Testis (tissue), 3 donors: ENCODE data around the gene TEAD1. TPM values are rescaled to one million over a fixed set of nuclear protein-coding genes. Genes with fewer than 3 reads are reported as not detected.
"Not testable (repeated sequence)": the region's sequence is repeated elsewhere in the genome, so short reads cannot be mapped to it uniquely, and the experiment has no call there.

ENCODE experiments used
- DNase-seq: peaks from one replicate; pipeline ENCODE4 v3.0.0-alpha.2; 2019
- H3K27ac ChIP-seq, 2 donors: fragments of 200-600 bp; sonication (generic); one replicate each; pipeline ENCODE4 v1.5.1; 2019
- H3K27me3 ChIP-seq: fragments of 200-600 bp; sonication (generic); one replicate; pipeline ENCODE4 v1.5.1; 2019
- H3K36me3 ChIP-seq: fragments of 200-600 bp; sonication (generic); one replicate; pipeline ENCODE4 v1.5.1; 2017; ENCODE audit warnings: low read depth; ENCODE audit errors: missing control alignments
- H3K4me1 ChIP-seq: fragments of 200-600 bp; sonication (generic); one replicate; pipeline ENCODE4 v1.5.1; 2019
- H3K4me3 ChIP-seq, 2 donors: fragments of 200-600 bp; sonication (generic); one replicate each; pipeline ENCODE4 v1.5.1; 2017 to 2019
- H3K9me3 ChIP-seq: fragments of 200-600 bp; sonication (generic); one replicate; pipeline ENCODE4 v1.5.1; 2017
- CTCF ChIP-seq, 3 experiments: fragments of 450-650 bp in 2 of 3; fragments of 200-600 bp in 1 of 3; sonication (generic) in 1 of 3; IDR thresholded peaks; one replicate each; pipeline ENCODE4 v1.5.1; 2016 to 2019; ENCODE audit warnings: antibody characterized with exemption in 3 of 3, mild to moderate bottlenecking in 2 of 3, moderate library complexity in 1 of 3
- POLR2A ChIP-seq: fragments of 450-650 bp; IDR thresholded peaks from one replicate; pipeline ENCODE4 v1.6.1; 2017; ENCODE audit warnings: antibody characterized with exemption, mild to moderate bottlenecking, moderate library complexity
- WGBS, 2 donors: methylation state at CpG; one replicate each; pipeline ENCODE4 v1.1.5; 2018; 5-methylcytosine and 5-hydroxymethylcytosine counted together
- intact Hi-C: fragments of 100-400 bp; cut with DNase I; formaldehyde crosslinking; loops from one replicate; pipeline ENCODE4 v1.15.1; 2023; ENCODE audit warnings: low total_unique reads
- polyA plus RNA-seq: library from polyadenylated mRNA; stranded (reverse); fragments of 350-450 nt; fragmentation: Illumina TruSeq; extraction: RNeasy Lipid Tissue Mini Kit (QIAGEN cat#74804); gene quantifications from one replicate; pipeline ENCODE4 v1.2.3, GENCODE V29; 2014; ENCODE audit warnings: low read depth, low replicate concordance; ENCODE audit not compliant: insufficient read depth
- total RNA-seq, 2 donors: library from RNA; depleted of rRNA; stranded (reverse); fragments of >200 nt; gene quantifications; one replicate each; pipeline ENCODE4 v1.2.3, GENCODE V29; 2016

The TEAD1 gene
- total and polyA plus RNA-seq, 3 donors from 2014 or later, result 24.6 to 78.1 (median 63.5) TPM

DNA sequence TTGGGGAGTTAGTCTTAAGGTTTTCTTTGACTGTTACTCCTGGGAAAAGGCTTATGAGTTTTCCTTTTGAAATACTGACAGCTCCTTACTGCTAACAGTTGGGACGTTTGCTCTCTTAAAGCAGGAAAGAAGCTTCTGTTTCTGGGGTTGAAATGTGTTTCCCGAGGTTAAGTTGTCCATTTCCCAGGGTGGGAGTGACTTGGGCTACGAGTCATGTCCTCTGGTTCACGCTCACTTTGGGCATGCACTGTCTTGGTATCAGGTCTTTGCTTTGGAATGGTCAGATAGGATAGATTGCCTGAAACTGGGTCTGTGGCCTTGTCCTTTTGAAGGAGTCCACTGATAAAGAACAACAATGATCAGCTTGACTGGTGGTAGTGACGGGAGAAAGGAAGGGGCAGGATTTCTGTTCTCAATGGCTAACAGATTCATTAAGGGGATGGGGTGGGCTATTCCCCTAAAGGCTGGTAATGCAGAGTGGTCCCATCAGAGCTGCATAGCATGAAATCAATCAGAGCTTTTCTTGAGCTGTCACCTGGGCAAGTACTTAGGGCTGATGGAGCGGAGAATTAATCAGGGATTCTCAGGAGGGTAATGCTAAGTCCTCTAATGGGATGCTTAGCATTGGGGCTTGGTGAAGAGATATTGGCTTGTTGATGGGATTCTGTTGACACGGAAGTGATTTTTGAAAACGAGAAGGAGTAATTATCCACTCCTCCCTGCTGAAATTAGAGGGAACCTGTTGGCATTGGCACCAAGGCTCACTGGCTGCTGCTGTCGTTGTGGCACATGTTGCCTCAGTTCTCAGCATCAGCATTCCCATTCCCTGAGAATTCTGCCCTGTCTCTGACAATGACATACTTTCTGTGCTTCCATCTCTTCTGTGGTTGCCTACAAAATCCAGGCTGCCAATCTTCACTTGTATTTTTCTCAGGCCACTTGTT lies 81.6 kb downstream of the TEAD1 start:
- H3K4me1 ChIP-seq, result no peaks in the 10 kb centered on the region
- 68 to 74% methylated on average over 9 of the region's 9 CpGs for WGBS, 2 donors
- no peak for TF ChIP-seq CTCF (IDR thresholded peaks at IDR 0.05)
- no peaks in the 10 kb centered on the region for H3K9me3 ChIP-seq
- no peak overlapping the region for H3K27ac ChIP-seq
- no peak for DNase-seq
- no peaks in the 10 kb centered on the region for H3K27me3 ChIP-seq
- H3K4me3 ChIP-seq, result no peak overlapping the region
- intact Hi-C loops, result no loop called here
- no peaks in the 10 kb centered on the region for H3K36me3 ChIP-seq

DNA sequence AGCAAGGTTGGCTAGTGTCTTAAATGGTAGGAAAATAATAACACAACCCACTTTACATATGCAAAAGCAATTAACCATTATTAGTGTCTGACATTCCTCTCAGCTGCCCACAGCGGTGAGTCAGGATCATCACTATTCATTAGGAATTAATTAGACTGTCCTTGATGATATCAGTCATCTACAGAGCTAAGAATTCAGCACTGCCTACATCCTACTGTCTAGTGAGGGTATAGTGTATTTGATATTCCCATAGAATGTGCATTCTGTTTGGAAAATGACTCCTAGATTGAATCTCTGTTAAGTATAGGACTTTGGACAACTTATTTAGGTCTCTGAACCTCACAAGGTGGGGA lies 82.2 kb downstream of the TEAD1 start:
- no peaks in the 10 kb centered on the region for H3K4me1 ChIP-seq
- H3K27me3 ChIP-seq, result no peaks in the 10 kb centered on the region
- H3K36me3 ChIP-seq, result no peaks in the 10 kb centered on the region
- H3K4me3 ChIP-seq, result no peak overlapping the region
- 89% methylated on average over 1 of the region's 1 CpG for WGBS, 2 donors
- no peaks in the 10 kb centered on the region for H3K9me3 ChIP-seq
- DNase-seq, result no peak
- TF ChIP-seq CTCF (IDR thresholded peaks at IDR 0.05), result no peak
- TF ChIP-seq POLR2A, result no peak
- intact Hi-C loops, result no loop called here
- H3K27ac ChIP-seq, result no peak overlapping the region

DNA sequence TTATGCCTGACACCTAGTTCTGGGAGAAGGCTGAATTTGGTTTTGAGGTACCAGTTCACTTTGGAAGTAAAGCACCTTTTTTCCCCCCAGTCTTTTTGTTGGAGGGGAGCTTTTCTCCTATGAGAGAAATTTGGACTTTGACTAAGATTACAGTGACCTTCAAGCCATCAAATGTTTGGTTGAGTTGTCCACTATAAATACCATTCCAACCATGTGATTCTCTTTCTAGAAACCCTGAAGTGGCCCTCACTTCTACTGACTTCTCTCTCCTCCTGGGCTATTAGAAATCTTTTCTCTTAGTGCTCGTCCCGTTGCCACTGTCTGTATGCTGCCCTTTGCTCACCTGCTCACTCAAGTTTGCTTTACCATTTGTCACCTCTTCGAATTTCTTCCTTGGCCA lies 82.6 kb downstream of the TEAD1 start:
- H3K27ac ChIP-seq, result no peak overlapping the region
- 76 to 85% methylated on average over 3 of the region's 3 CpGs for WGBS, 2 donors
- no peak overlapping the region for H3K4me3 ChIP-seq
- TF ChIP-seq CTCF (IDR thresholded peaks at IDR 0.05) (no peak), POLR2A (no peak)
- no peaks in the 10 kb centered on the region for H3K36me3 ChIP-seq
- no peaks in the 10 kb centered on the region for H3K9me3 ChIP-seq
- no peaks in the 10 kb centered on the region for H3K27me3 ChIP-seq
- DNase-seq, result no peak
- intact Hi-C loops, result no loop called here
- H3K4me1 ChIP-seq, result no peaks in the 10 kb centered on the region

- Histone ChIP-seq H3K27me3 (no peaks in the 10 kb centered on the region), H3K9me3 (no peaks in the 10 kb centered on the region), H3K36me3 (no peaks in the 10 kb centered on the region), H3K27ac (no peak overlapping the region), H3K4me1 (no peaks in the 10 kb centered on the region), H3K4me3 (no peak overlapping the region)
- intact Hi-C loops, result no loop called here
- no peak for DNase-seq
- WGBS, 2 donors, result 41 to 59% methylated on average over 2 of the region's 2 CpGs
- TF ChIP-seq POLR2A (no peak), CTCF (IDR thresholded peaks at IDR 0.05) (no peak)
Observed at GRCh38 chr11:12757416-12757815, 83.2 kb downstream of the TEAD1 start.

DNA sequence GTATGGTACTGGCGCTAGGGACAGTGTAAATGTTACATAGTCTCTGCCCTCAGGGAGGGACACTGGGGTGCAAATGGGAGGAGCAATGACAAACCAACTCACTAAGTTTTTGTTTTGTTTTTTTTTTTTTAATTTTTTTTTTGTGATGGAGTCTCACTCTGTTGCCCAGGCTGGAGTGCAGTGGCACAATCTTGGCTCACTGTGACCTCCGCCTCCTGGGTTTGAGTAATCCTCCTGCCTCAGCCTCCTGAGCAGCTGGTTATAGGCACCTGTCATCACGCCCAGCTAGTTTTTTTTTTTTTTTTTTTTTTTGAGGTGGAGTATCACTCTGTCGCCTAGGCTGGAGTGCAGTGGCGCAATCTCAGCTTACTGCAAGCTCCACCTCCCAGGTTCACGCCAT lies 83.9 kb downstream of the TEAD1 start:
- H3K27ac ChIP-seq, intact Hi-C loops, H3K4me1 ChIP-seq, H3K36me3 ChIP-seq, H3K27me3 ChIP-seq, H3K9me3 ChIP-seq, DNase-seq, H3K4me3 ChIP-seq: not testable (repeated sequence)
- 95% methylated on average over 6 of the region's 6 CpGs for WGBS, 2 donors
